Measurements from ENCODE around the gene KRTCAP2. TPM values are rescaled to one million over a fixed set of nuclear protein-coding genes. Genes with fewer than 3 reads are reported as not detected.

KRTCAP2 gene
- total RNA-seq, 1 donor from 2014 or later: 293 TPM

GRCh38 chr1:155134322-155134721 is 38.8 kb downstream of the KRTCAP2 start:
- DNase-seq (ENCODE audit: low spot score): no peak

- no peak for DNase-seq (ENCODE audit: low spot score)
Measured at GRCh38 chr1:155133799-155134281, 39.3 kb downstream of the KRTCAP2 start.

DNA sequence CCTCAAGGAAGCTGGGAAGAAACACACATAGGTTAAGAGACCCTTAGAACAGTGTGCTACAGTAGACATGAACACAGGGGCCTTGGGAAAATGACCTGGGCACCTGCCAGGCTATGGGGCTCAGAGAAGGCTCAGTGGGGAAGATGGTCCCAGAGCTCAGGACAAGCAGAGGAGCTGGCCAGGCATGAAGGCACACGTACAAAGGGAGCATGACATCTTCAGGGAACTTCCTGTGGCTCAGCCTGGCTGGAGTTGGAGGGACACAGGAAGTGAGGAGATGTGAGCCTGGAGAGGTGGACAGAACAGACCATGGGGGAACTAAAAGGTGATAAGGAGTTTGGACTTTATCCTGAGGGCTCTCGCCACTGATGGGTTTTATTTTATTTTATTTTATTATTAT is 41.2 kb downstream of the KRTCAP2 start:
- no peak for DNase-seq (ENCODE audit: low spot score)

DNA sequence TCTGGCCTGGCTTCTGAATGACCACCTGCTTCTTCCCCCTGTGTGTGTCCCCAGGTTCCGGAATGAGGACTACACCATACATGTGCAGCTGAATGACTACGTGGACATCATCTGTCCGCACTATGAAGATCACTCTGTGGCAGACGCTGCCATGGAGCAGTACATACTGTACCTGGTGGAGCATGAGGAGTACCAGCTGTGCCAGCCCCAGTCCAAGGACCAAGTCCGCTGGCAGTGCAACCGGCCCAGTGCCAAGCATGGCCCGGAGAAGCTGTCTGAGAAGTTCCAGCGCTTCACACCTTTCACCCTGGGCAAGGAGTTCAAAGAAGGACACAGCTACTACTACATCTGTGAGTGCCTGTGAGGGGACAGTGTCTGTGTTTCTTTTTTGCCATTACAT is 41.8 kb downstream of the KRTCAP2 start:
- no peak for DNase-seq (ENCODE audit: low spot score)

GRCh38 chr1:155130272-155131006 is 42.7 kb downstream of the KRTCAP2 start:
- no peak for DNase-seq (ENCODE audit: low spot score)

GRCh38 chr1:155128755-155129473 is 44.2 kb downstream of the KRTCAP2 start:
- peak; percentile 60 for DNase-seq (ENCODE audit: low spot score)

- no peak for DNase-seq (ENCODE audit: low spot score)
Measured at GRCh38 chr1:155127967-155128754, 44.9 kb downstream of the KRTCAP2 start.

DNA sequence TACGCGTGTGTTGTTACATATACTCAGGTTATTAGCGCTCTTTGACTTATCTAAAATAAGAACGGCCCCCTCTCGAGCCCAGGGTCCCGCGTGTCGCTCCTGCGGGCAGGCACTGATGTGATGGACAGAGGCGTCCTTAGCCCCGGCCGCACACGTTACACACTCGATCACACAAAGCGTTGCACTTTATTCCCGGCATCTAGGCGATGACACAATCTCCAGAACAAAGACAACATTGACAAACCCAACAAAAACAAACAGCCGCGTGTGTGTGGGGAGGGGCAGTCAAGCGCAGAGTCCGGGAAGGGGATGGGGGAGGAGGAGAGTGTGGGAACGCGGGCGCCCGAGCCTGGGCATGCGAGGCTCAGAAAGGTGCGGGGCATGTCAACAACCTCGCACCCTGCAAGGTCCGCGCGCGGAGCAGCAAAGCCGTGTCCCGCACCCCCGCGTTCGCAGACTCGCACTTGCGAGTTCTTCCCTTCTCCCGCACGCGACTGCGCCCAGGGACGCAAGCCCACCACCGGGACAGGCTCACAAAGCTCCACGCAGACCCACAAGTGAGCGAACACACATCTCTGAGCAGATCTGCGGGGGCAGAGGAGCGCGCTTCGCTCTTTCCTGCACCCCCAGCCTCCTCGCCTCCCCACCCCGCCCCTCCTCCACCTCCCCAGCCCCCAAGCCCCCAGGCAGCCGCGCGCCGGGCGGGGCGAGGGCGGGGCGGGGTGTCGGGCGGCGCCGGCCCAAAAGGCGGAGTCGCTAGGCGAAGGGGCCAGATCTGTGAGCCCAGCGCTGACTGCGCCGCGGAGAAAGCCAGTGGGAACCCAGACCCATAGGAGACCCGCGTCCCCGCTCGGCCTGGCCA is 45.8 kb downstream of the KRTCAP2 start, which contains the start of gene EFNA1:
EFNA1 (plus strand) TSS at position 772 of the 862 bp plus-strand sequence. CDS start 102 bp downstream, outside the sequence.
- DNase-seq (ENCODE audit: low spot score): peak; percentile 87

GRCh38 chr1:155126556-155127104 is 46.5 kb downstream of the KRTCAP2 start:
- peak; percentile 58 for DNase-seq (ENCODE audit: low spot score)

- DNase-seq (ENCODE audit: low spot score): peak; percentile 66
Measured at GRCh38 chr1:155125946-155126555, 47.1 kb downstream of the KRTCAP2 start.

DNA sequence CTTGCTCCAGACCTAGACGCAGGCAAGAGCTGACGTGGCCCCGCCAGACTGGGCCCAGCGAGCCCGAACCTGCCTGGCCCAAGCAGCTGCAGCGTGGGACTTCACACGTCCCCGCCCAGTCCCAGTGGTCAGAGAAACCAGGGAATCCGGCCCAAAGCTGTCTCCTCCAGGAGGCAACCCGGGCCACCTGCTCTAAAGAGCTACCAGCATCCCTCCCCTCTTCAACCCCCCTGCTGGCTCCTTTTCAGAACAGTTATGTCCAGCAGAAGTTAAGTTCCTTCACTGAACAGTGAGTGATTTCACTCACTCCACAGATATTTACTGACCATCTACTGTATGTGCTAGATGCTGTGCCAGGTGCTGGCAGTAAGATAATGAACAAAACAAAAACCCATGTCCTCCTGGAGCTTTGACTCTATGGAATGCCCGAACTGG is 47.6 kb downstream of the KRTCAP2 start:
- peak; percentile 70 for DNase-seq (ENCODE audit: low spot score)

DNA sequence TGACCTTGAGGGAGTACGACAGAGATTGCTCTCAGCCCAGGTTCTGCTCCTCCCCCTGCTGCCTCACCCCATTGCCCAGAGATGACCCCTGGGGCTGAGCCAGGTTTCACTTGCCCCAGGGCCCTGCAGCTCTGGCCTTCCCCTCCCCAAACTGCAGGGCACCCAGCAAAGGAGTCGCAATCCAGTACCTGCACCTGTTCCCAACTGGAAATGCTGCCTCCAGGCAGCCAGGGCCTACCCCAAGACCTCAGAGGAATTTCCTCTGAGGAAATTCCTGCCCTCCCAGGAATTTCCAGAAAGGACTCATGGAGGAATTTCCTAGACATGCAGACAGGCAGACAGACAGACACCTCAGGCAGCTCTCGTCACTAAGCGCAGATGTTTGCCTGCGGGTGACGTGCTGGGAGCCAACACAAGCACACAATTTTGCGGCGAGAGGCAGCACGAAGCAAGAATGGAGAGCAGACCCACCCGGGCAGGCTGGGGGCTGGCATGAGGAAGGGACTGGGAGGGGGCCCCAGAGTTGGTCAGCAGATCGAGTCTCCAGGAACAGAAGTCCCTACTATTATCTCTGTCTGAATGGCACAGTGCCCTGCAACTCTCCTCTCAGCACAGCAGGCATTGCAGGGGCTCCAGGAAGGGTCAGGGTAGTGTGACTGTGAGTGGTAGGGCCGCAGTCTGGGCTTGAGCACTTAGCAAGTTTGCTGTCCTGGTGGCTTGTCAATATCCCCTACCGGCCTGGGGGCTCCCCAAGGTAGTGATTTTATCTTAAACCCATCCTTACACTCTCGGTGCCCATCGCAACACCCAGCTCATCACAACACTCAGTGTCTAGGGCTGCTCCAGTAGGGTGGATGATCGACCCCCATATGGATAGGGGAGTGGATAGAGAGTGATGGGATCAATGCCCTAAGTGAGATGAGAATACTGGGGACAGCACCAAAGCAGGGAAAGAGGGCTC is 48.3 kb downstream of the KRTCAP2 start:
- no peak for DNase-seq (ENCODE audit: low spot score)

DNA sequence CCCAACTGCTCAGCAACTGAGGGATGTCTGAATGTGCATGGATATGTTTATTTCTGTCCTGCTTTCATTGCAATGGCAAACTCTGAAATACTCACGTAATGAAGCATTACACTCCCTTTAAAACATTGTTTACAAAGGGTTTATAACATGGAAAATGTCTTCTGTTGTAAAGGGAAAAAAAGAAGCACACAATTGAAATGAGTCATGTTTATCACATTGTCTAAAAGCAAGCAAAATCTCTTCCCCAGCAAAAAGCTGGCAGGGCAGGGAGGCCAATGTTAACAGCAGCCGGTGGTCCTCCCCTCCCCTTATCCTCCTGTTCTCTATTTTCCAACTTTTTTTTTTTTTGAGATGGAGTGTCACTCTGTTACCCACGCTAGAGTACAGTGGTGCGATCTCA is 49.3 kb downstream of the KRTCAP2 start:
- DNase-seq (ENCODE audit: low spot score): no peak

DNA sequence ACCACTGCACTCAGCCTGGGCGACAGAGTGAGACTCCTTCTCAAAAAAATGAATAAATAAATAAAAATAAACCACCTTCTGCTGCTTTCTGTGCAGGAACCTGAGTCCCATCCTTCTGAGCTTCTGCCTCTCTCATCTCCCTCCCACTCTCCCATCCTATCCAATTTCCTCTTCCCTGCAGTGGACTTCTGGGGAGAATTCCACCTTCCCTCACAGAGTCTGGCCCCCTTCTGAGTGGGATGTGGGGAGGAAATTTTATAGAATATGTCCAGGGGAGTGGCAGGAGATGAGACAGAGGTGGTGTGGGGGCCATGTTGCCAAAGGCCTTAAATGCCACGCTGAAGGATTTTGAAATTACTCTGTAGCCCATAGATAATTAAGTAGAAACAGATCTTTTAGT is 50.8 kb downstream of the KRTCAP2 start:
- DNase-seq (ENCODE audit: low spot score): no peak

- DNase-seq (ENCODE audit: low spot score): no peak
Measured at GRCh38 chr1:155121249-155121648, 51.9 kb downstream of the KRTCAP2 start.

DNA sequence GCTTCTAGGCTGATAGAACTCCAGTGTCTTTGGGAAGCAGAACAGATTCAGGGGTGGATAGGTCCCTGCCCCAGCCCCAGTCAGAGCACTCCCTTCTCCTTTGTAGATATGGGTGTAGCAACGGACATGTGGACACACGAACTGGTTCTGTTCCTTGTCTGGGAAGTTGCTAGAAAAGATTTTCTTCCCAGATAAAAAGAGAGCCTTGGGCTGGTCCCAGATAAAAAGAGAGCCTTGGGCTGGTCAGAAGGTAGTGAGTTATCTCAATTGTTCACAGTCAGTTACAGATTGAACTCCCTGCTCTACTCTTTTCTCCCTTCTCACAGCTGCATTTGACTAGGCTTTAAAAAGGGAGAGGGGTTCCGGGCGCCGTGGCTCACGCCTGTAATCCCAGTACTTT is 52.9 kb downstream of the KRTCAP2 start:
- DNase-seq (ENCODE audit: low spot score): no peak
